HepG2 (cell line): ENCODE results near the gene FASLG.

Experiments used
- FOXJ3 ChIP-seq: sonication (generic); formaldehyde crosslinking; IDR thresholded peaks from 2 replicates; pipeline ENCODE4 v1.4.0; 2020; ENCODE audit warnings: missing genetic modification reagents, mild to moderate bottlenecking, borderline replicate concordance
- MEIS2 ChIP-seq: sonication (generic); formaldehyde crosslinking; IDR thresholded peaks from 2 replicates; pipeline ENCODE4 v1.9.0; 2021; ENCODE audit warnings: mild to moderate bottlenecking, missing genetic modification reagents
- ZNF276 ChIP-seq: sonication (generic); formaldehyde crosslinking; IDR thresholded peaks from 2 replicates; pipeline ENCODE4 v1.4.0; 2020; ENCODE audit warnings: mild to moderate bottlenecking, low read depth, missing genetic modification reagents
- ZSCAN29 ChIP-seq: sonication (generic); formaldehyde crosslinking; conservative IDR thresholded peaks from 2 replicates; pipeline ENCODE4 v1.4.0; 2020; ENCODE audit warnings: mild to moderate bottlenecking, missing genetic modification reagents

- TF ChIP-seq ZSCAN29 (CRISPR knock-in tag) (no peak), FOXJ3 (no peak), ZNF276 (CRISPR knock-in tag) (no peak), MEIS2 (no peak)
These were observed 21.9 kb downstream of the FASLG start for GRCh38 chr1:172680733-172681275.
